ENCODE results near the gene GATA3. TPM values are rescaled to one million over a fixed set of nuclear protein-coding genes. Genes with fewer than 3 reads are reported as not detected.
A peak's percentile ranks its signal among the peaks of the same experiment; 100 is the strongest.
"Not testable (repeated sequence)": the region's sequence is repeated elsewhere in the genome, so short reads cannot be mapped to it uniquely, and the experiment has no call there.

GATA3 gene
- polyA plus RNA-seq, 2 donors: 0.31 to 0.45 TPM

GRCh38 chr10:8026349-8027259 lies 27.9 kb upstream of the GATA3 start:
- Histone ChIP-seq H3K36me3 (ENCODE audit: control insufficient read depth in 2 of 2, insufficient read depth in 2 of 2, low read length in 1 of 2) (no peaks in the 10 kb centered on the region), H3K4me3 (ENCODE audit: low read depth in 1 of 2, low read length in 2 of 2) (no peak overlapping the region), H3K27ac (ENCODE audit: low read depth in 2 of 2, low read length in 1 of 2) (no peak overlapping the region), H3K27me3 (ENCODE audit: control insufficient read depth in 1 of 2, insufficient read depth in 2 of 2, low read length in 2 of 2) (peaks cover 1 to 3% of the 10 kb centered on the region in 2 donors), H3K4me1 (ENCODE audit: control insufficient read depth in 2 of 2, insufficient read depth in 2 of 2, low read length in 1 of 2) (no peaks in the 10 kb centered on the region), H3K9me3 (ENCODE audit: control insufficient read depth in 2 of 2, insufficient read depth in 1 of 2, low read depth in 1 of 2, low read length in 1 of 2) (no peaks in the 10 kb centered on the region)
- WGBS, 2 donors: 37 to 38% methylated on average over 17 of the region's 17 CpGs

GRCh38 chr10:8031211-8031610 lies 23.3 kb upstream of the GATA3 start:
- WGBS, 2 donors: 92 to 94% methylated on average over 5 of the region's 5 CpGs
- not testable (repeated sequence) for H3K9me3 ChIP-seq (ENCODE audit: control insufficient read depth in 2 of 2, insufficient read depth in 1 of 2, low read depth in 1 of 2, low read length in 1 of 2); H3K36me3 ChIP-seq (ENCODE audit: control insufficient read depth in 2 of 2, insufficient read depth in 2 of 2, low read length in 1 of 2); H3K27ac ChIP-seq (ENCODE audit: low read depth in 2 of 2, low read length in 1 of 2); H3K4me3 ChIP-seq (ENCODE audit: low read depth in 1 of 2, low read length in 2 of 2); H3K4me1 ChIP-seq (ENCODE audit: control insufficient read depth in 2 of 2, insufficient read depth in 2 of 2, low read length in 1 of 2)
- peaks cover 5 to 29% of the 10 kb centered on the region in 2 donors for H3K27me3 ChIP-seq (ENCODE audit: control insufficient read depth in 1 of 2, insufficient read depth in 2 of 2, low read length in 2 of 2)

GRCh38 chr10:8032558-8032957 lies 21.9 kb upstream of the GATA3 start:
- Histone ChIP-seq H3K4me3 (ENCODE audit: low read depth in 1 of 2, low read length in 2 of 2) (no peak overlapping the region), H3K36me3 (ENCODE audit: control insufficient read depth in 2 of 2, insufficient read depth in 2 of 2, low read length in 1 of 2) (no peaks in the 10 kb centered on the region), H3K9me3 (ENCODE audit: control insufficient read depth in 2 of 2, insufficient read depth in 1 of 2, low read depth in 1 of 2, low read length in 1 of 2) (peaks cover 0 to 5% of the 10 kb centered on the region in 2 donors), H3K27ac (ENCODE audit: low read depth in 2 of 2, low read length in 1 of 2) (no peak overlapping the region), H3K4me1 (ENCODE audit: control insufficient read depth in 2 of 2, insufficient read depth in 2 of 2, low read length in 1 of 2) (peaks cover 2 to 9% of the 10 kb centered on the region in 2 donors), H3K27me3 (ENCODE audit: control insufficient read depth in 1 of 2, insufficient read depth in 2 of 2, low read length in 2 of 2) (peaks cover 5 to 42% of the 10 kb centered on the region in 2 donors)
- 84 to 89% methylated on average over 7 of the region's 7 CpGs for WGBS, 2 donors

GRCh38 chr10:8033812-8034465 lies 20.5 kb upstream of the GATA3 start:
- Histone ChIP-seq H3K27me3 (ENCODE audit: control insufficient read depth in 1 of 2, insufficient read depth in 2 of 2, low read length in 2 of 2) (peaks cover 5 to 50% of the 10 kb centered on the region in 2 donors), H3K4me1 (ENCODE audit: control insufficient read depth in 2 of 2, insufficient read depth in 2 of 2, low read length in 1 of 2) (peaks cover 2 to 9% of the 10 kb centered on the region in 2 donors), H3K36me3 (ENCODE audit: control insufficient read depth in 2 of 2, insufficient read depth in 2 of 2, low read length in 1 of 2) (no peaks in the 10 kb centered on the region), H3K4me3 (ENCODE audit: low read depth in 1 of 2, low read length in 2 of 2) (peak overlapping the region in 1 of 2 donors; percentile 13), H3K27ac (ENCODE audit: low read depth in 2 of 2, low read length in 1 of 2) (no peak overlapping the region), H3K9me3 (ENCODE audit: control insufficient read depth in 2 of 2, insufficient read depth in 1 of 2, low read depth in 1 of 2, low read length in 1 of 2) (peaks cover 0 to 5% of the 10 kb centered on the region in 2 donors)
- 8 to 9% methylated on average over 39 to 45 of the region's 45 CpGs for WGBS, 2 donors

- H3K9me3 ChIP-seq (ENCODE audit: control insufficient read depth in 2 of 2, insufficient read depth in 1 of 2, low read depth in 1 of 2, low read length in 1 of 2): peaks cover 0 to 5% of the 10 kb centered on the region in 2 donors
- WGBS, 2 donors: 2 to 5% methylated on average over 36 to 37 of the region's 37 CpGs
- peaks cover 2 to 9% of the 10 kb centered on the region in 2 donors for H3K4me1 ChIP-seq (ENCODE audit: control insufficient read depth in 2 of 2, insufficient read depth in 2 of 2, low read length in 1 of 2)
- H3K36me3 ChIP-seq (ENCODE audit: control insufficient read depth in 2 of 2, insufficient read depth in 2 of 2, low read length in 1 of 2): no peaks in the 10 kb centered on the region
- H3K27me3 ChIP-seq (ENCODE audit: control insufficient read depth in 1 of 2, insufficient read depth in 2 of 2, low read length in 2 of 2): peaks cover 7 to 56% of the 10 kb centered on the region in 2 donors
- H3K27ac ChIP-seq (ENCODE audit: low read depth in 2 of 2, low read length in 1 of 2): no peak overlapping the region
- H3K4me3 ChIP-seq (ENCODE audit: low read depth in 1 of 2, low read length in 2 of 2): peak overlapping the region in 1 of 2 donors; percentile 13
These were observed 20.0 kb upstream of the GATA3 start for GRCh38 chr10:8034466-8035005.

- Histone ChIP-seq H3K9me3 (ENCODE audit: control insufficient read depth in 2 of 2, insufficient read depth in 1 of 2, low read depth in 1 of 2, low read length in 1 of 2) (peaks cover 0 to 7% of the 10 kb centered on the region in 2 donors), H3K36me3 (ENCODE audit: control insufficient read depth in 2 of 2, insufficient read depth in 2 of 2, low read length in 1 of 2) (no peaks in the 10 kb centered on the region), H3K4me3 (ENCODE audit: low read depth in 1 of 2, low read length in 2 of 2) (no peak overlapping the region), H3K27ac (ENCODE audit: low read depth in 2 of 2, low read length in 1 of 2) (no peak overlapping the region), H3K4me1 (ENCODE audit: control insufficient read depth in 2 of 2, insufficient read depth in 2 of 2, low read length in 1 of 2) (peaks cover 2 to 9% of the 10 kb centered on the region in 2 donors), H3K27me3 (ENCODE audit: control insufficient read depth in 1 of 2, insufficient read depth in 2 of 2, low read length in 2 of 2) (peaks cover 11 to 59% of the 10 kb centered on the region in 2 donors)
- 11% methylated on average over 32 of the region's 32 CpGs for WGBS, 2 donors
These were observed 19.4 kb upstream of the GATA3 start for GRCh38 chr10:8035006-8035640.

- H3K27me3 ChIP-seq (ENCODE audit: control insufficient read depth in 1 of 2, insufficient read depth in 2 of 2, low read length in 2 of 2): peaks cover 11 to 59% of the 10 kb centered on the region in 2 donors
- no peak overlapping the region for H3K4me3 ChIP-seq (ENCODE audit: low read depth in 1 of 2, low read length in 2 of 2)
- H3K9me3 ChIP-seq (ENCODE audit: control insufficient read depth in 2 of 2, insufficient read depth in 1 of 2, low read depth in 1 of 2, low read length in 1 of 2): peaks cover 0 to 7% of the 10 kb centered on the region in 2 donors
- H3K4me1 ChIP-seq (ENCODE audit: control insufficient read depth in 2 of 2, insufficient read depth in 2 of 2, low read length in 1 of 2): peaks cover 2 to 9% of the 10 kb centered on the region in 2 donors
- no peak overlapping the region for H3K27ac ChIP-seq (ENCODE audit: low read depth in 2 of 2, low read length in 1 of 2)
- WGBS, 2 donors: 11% methylated on average over 45 to 47 of the region's 47 CpGs
- H3K36me3 ChIP-seq (ENCODE audit: control insufficient read depth in 2 of 2, insufficient read depth in 2 of 2, low read length in 1 of 2): no peaks in the 10 kb centered on the region
These were observed 18.6 kb upstream of the GATA3 start for GRCh38 chr10:8035641-8036470.

GRCh38 chr10:8036506-8037198 lies 17.8 kb upstream of the GATA3 start:
- Histone ChIP-seq H3K4me1 (ENCODE audit: control insufficient read depth in 2 of 2, insufficient read depth in 2 of 2, low read length in 1 of 2) (peaks cover 2 to 9% of the 10 kb centered on the region in 2 donors), H3K27me3 (ENCODE audit: control insufficient read depth in 1 of 2, insufficient read depth in 2 of 2, low read length in 2 of 2) (peaks cover 9 to 59% of the 10 kb centered on the region in 2 donors), H3K36me3 (ENCODE audit: control insufficient read depth in 2 of 2, insufficient read depth in 2 of 2, low read length in 1 of 2) (no peaks in the 10 kb centered on the region), H3K9me3 (ENCODE audit: control insufficient read depth in 2 of 2, insufficient read depth in 1 of 2, low read depth in 1 of 2, low read length in 1 of 2) (peaks cover 0 to 7% of the 10 kb centered on the region in 2 donors), H3K27ac (ENCODE audit: low read depth in 2 of 2, low read length in 1 of 2) (no peak overlapping the region), H3K4me3 (ENCODE audit: low read depth in 1 of 2, low read length in 2 of 2) (no peak overlapping the region)
- 9 to 10% methylated on average over 17 to 18 of the region's 18 CpGs for WGBS, 2 donors
